Stomach (tissue), 4 donors: ENCODE results near the gene UXS1.
A peak's percentile ranks its signal among the peaks of the same experiment; 100 is the strongest.

ENCODE experiments used
- CTCF ChIP-seq, 7 experiments: fragments of 450-650 bp in 4 of 7; fragments of 200-600 bp in 3 of 7; sonication (generic) in 3 of 7; IDR thresholded peaks; one replicate each; pipeline ENCODE4 v1.5.1; 2016 to 2019; ENCODE audit warnings: antibody characterized with exemption in 7 of 7, control low read depth in 2 of 7, mild to moderate bottlenecking in 1 of 7
- EP300 ChIP-seq: sonication (generic); formaldehyde crosslinking; IDR thresholded peaks from one replicate; pipeline ENCODE4 v1.6.1; 2017; ENCODE audit warnings: antibody characterized with exemption
- POLR2A ChIP-seq, 4 donors: fragments of 450-650 bp; IDR thresholded peaks; one replicate each; pipeline ENCODE4 v1.6.1; 2016; ENCODE audit warnings: antibody characterized with exemption in 4 of 4, control low read depth in 2 of 4, mild to moderate bottlenecking in 1 of 4, moderate library complexity in 1 of 4
- POLR2AphosphoS5 ChIP-seq, 3 donors: sonication (generic); formaldehyde crosslinking; IDR thresholded peaks; one replicate each; pipeline ENCODE4 v1.6.1; 2016; ENCODE audit warnings: antibody characterized with exemption in 3 of 3

DNA sequence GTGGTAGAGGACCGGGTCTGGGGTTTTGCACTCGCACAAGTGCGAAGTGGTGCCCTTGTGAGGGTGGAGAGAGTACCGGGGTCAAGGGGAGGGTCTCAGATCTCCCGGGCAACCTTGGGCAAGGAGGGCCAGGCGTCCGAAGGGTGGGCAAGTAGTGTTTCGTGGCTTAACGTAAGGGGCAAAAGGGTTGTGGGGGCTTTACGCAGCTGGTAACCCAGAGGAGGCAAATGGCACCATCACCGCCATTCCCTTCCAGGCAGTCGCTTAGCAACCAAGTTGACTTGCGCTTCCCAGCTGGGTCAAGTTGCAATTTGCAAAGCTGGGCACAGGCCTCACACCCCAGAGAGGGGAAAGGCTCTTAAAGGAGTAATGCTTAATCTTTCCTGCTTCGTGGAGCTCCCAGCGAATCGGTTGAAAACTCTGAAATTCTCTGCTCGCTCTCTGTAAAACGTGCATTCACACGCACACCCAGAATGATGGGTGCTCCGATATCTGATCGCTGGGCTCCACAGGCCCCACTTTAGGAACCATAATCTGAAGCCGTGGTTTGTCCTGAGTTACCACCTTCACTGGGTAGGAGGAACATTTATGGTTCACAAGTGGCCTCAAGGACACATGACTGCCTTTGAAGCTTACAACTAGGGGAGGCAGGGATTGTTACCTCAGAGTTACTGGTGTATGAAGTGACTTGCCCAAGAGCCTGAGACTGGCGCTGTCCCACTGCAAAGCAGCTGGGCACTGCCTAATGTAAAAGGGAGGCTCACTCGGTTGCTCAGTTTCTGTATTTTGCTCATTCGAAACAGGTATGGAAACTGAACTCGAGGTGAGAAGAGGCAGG lies 127.9 kb downstream of the UXS1 start:
- TF ChIP-seq POLR2A (IDR thresholded peaks at IDR 0.05) (no peak), CTCF (IDR thresholded peaks at IDR 0.05) (no peak), POLR2AphosphoS5 (IDR thresholded peaks at IDR 0.05) (peak in 1 of 3 donors; percentile 11), EP300 (no peak)
